ENCODE measurements around the gene PARP3.

GRCh38 chr3:51959651-51960050, 17.5 kb downstream of the PARP3 start:
- TF ChIP-seq CTCF (IDR thresholded peaks at IDR 0.05 in 8 of 11, conservative IDR thresholded peaks at IDR 0.05 in 3 of 11), result no peak
- TF ChIP-seq POLR2AphosphoS5 (IDR thresholded peaks at IDR 0.05), result no peak
- no peak for TF ChIP-seq POLR2A (IDR thresholded peaks at IDR 0.05)
